Measurements from ENCODE around the gene PARL.

PARL gene

GRCh38 chr3:183845608-183846288 lies 38.9 kb downstream of the PARL start:
- DNase-seq, result no peak

GRCh38 chr3:183845090-183845489 lies 39.6 kb downstream of the PARL start:
- DNase-seq, result no peak

- no peak for DNase-seq
Observed at GRCh38 chr3:183844606-183845005, 40.1 kb downstream of the PARL start.

GRCh38 chr3:183839751-183840150 lies 44.9 kb downstream of the PARL start:
- no peak for DNase-seq

GRCh38 chr3:183837894-183838293 lies 46.8 kb downstream of the PARL start:
- no peak for DNase-seq

GRCh38 chr3:183837390-183837789 lies 47.3 kb downstream of the PARL start:
- no peak for DNase-seq

GRCh38 chr3:183833516-183833915 lies 51.2 kb downstream of the PARL start:
- DNase-seq, result no peak

GRCh38 chr3:183830187-183830586 lies 54.5 kb downstream of the PARL start:
- DNase-seq, result no peak

GRCh38 chr3:183829466-183829865 lies 55.2 kb downstream of the PARL start:
- DNase-seq, result no peak

GRCh38 chr3:183828538-183828870 lies 56.2 kb downstream of the PARL start:
- no peak for DNase-seq

GRCh38 chr3:183827809-183828537 lies 56.7 kb downstream of the PARL start:
- no peak for DNase-seq

- DNase-seq, result peak; percentile 35
Observed at GRCh38 chr3:183826448-183827250, 58.0 kb downstream of the PARL start.

GRCh38 chr3:183825456-183826161 lies 59.1 kb downstream of the PARL start, which contains the start of gene MAP6D1:
MAP6D1 (minus strand) TSS chr3:183825577; CDS start chr3:183825547, 30 bp downstream.
- DNase-seq, result peak; percentile 86

GRCh38 chr3:183824761-183825455 lies 59.8 kb downstream of the PARL start:
- no peak for DNase-seq

- DNase-seq, result peak; percentile 68
Observed at GRCh38 chr3:183823963-183824362, 60.7 kb downstream of the PARL start.

- no peak for DNase-seq
Observed at GRCh38 chr3:183822631-183823030, 62.0 kb downstream of the PARL start.

GRCh38 chr3:183819831-183820230 lies 64.8 kb downstream of the PARL start:
- no peak for DNase-seq

- no peak for DNase-seq
Observed at GRCh38 chr3:183818706-183819624, 65.7 kb downstream of the PARL start.

GRCh38 chr3:183818041-183818620 lies 66.5 kb downstream of the PARL start:
- peak; percentile 29 for DNase-seq

GRCh38 chr3:183817639-183818038 lies 67.0 kb downstream of the PARL start:
- no peak for DNase-seq

All from NCI-H510A treated with DMSO at 0.1 percent for 48 hours (cell line).